GM12874 (cell line): ENCODE results near the gene USH1G.

Experiments
- CTCF ChIP-seq: IDR thresholded peaks from 2 replicates; pipeline ENCODE4 v1.5.1; 2011; ENCODE audit warnings: low read depth, mild to moderate bottlenecking, control low read depth, low read length, moderate library complexity; ENCODE audit not compliant: insufficient read depth

The USH1G gene

DNA sequence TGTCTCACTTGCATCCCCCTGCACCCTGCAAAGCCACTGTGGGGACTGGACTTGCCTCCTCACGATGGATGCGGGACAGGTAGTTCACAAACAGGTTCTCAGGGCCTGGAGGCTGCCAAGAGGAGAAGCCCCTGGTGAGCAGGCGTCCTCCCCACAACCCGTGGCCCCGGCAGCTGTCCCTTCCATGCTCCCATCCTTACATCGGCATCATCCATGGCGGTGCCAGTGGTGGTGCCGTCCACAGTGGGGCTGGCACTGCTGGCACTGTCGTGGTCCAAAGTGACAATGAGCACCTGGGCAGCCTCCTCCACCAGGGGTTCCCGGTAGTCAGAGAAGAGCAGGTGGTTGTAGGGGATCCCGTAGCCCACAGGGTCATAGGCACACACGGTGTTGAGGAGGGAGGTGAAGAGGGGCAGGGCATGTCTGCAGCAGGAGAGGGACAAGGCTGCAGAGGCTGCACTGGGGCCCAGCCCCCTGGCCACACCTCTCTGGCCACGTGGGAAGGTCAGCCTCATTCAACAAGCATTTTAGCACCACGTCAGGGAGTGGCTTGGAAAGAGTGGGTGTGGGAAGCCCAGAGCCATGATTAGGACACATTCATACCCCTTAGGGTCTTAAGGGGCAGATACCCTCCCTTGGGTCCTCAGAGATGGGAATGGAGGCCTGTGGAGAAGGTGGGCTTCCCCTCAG lies 36.9 kb upstream of the USH1G start:
- TF ChIP-seq CTCF: no peak

DNA sequence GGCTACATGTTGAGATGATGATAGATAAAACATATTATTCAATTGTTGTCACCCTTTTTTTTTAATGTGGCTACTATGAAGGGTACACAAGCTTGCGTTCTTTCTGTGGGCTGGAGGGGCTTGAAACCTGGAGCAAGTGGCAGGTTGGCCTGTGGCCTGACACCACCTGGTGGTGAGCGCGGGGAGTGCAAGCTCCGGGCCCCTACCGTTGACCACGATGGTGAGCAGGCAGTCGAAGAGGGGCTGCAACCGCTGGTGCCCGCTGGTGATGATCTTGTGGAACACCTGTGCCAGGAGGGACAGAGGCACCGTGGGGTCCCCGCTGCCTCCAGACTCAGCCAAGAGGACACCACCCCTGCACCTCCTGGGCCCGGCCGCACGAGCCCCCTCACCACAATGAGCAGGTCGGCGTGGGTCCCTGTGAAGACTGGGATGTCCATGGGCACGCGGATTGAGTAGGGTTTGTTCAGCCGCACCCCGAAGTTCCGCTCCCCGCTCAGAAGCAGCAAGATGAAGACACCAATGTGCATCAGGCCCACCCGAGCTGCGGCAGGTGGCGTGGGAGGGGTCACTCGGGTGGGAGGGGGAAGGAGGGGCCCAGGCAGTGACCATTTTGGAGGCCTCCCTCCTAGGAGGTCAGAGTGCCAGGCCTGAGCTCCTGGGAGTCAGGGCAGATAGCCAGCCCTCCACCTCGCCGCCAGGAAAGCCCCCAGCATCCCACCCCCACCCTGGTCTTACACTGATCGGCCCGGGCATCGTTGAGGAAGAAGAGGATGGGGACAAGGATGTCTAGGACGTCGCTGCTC lies 35.1 kb upstream of the USH1G start:
- TF ChIP-seq CTCF: peak; percentile 96

DNA sequence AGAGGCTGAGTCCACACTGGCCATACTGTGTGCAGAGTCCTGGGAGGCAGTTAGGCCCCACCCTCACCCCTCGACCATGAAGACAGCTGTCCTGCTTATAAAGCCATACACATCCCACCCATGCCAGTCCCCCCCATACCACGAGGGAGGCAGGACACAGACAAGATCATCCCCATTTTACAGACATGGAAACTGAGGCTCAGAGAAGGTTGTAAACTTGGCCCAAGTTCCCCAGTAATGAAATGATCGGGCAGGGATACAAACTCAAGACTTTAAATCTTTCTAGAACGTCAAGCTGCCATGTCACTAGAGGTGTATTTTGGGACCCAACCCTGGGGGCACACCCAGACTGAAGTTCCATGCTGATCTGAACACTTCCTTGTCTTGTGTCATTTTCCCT lies 33.0 kb upstream of the USH1G start:
- TF ChIP-seq CTCF: no peak

DNA sequence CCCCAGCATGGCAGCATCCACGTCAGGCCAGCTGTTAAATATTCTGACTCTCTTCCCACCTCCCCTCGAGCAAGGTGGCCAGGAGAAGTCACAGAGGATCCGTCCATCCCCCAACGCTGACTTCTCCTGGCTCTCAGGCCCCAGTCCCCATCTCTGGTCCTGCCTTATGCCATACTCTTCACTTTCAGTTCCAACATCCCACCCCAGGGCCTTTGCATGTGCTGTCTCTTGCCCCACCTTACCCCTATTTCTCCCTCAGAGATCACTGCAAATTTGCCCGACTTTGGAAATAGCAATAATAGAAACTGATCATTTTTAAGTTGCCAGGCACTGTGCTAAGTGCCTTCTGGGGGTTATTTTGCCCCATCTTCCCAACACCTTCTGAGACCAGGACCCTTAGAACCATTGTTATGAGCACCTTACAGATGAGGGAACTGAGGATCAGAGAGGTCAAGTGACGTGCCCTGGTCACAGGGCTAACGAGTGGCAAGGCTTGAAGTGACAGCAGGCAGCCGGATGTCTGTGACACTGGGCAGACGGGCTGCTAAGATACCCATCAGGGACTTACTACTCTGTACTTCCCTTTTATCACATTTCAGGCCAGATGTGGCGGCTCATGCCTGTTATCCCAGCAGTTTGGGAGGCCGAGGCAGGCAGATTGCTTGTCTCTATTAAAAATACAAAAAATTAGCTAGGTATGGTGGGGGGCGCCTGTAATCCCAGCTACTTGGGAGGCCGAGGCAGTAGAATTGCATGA lies 31.8 kb upstream of the USH1G start:
- no peak for TF ChIP-seq CTCF

- TF ChIP-seq CTCF: no peak
These were observed 31.1 kb upstream of the USH1G start for GRCh38 chr17:74954115-74954514.

DNA sequence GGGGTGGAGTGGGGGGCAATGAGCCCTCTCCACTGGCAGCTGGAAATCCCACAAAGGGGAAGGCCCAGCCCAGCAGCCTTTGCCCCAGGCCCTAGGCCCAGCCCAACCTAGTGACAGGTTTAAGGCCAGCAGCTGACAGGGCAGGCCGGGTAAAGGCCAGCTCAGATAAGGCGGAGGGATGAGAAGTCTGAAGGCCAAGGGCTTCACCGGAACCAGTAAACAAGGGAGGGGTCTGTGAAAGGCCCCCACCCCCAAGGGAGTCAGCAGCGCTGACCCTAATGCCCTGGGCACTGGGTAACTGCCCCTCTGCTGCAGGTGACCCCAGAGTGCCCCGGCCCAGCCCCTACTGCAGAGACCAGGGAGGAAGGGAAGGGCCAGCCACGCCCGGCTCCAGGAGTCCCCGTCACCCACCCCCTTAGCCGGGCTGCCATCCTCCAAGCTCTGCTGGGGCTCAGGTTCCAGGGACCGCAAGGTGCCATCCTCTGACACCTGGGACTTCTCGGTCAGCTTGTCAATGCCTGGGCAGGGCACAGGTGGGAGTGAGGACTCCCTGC lies 30.2 kb upstream of the USH1G start:
- TF ChIP-seq CTCF: no peak
